ENCODE results near the gene TOR4A.

Gene TOR4A

DNA sequence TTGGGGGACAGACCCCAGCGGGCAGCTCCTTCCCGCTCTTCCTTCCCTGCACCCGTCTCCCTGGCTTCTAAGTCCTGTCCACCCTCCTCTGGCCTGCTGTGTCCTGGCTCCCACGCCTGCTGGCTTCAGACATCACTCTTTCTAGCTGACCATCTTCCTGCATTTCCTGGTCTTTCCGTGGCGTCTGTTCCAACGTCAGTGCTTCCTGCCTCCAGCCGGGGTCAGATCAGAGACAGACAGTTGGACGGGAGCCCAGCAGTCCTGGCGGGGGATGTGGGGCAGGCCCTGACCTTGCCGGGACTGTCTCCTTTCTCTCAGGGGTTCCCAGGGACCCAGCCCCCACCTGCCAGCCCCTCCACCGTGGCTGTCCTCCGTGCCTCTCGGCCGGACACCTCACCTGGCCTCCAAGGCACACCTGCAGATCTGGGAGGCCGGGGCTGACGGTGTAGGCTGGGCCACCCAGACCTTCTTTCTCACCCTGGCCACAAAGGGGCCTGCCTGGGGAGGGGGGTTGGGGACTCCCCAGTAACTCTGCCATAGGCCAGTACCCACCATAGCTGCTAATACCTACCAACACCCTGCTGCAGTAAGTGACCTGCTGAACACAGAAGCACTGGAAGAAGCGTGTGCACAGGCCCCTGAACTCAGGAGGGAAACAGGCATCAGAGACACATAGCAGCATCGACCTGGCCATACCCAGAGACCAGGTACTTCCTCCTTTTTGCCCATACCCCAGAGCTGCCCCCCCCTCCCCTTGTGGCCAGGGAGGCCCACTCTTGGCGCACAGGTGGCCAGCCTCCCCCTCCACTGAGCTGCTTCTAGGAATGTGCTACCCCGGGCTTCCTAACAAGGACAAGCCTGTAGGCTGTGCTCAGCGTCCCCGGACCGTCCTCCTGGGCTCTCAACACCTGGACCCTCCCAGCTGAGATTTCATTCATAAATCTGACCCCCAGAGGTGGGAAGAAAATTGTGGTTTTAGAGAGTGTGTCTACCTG lies 19.4 kb downstream of the TOR4A start:
- DNase-seq: no peak

DNA sequence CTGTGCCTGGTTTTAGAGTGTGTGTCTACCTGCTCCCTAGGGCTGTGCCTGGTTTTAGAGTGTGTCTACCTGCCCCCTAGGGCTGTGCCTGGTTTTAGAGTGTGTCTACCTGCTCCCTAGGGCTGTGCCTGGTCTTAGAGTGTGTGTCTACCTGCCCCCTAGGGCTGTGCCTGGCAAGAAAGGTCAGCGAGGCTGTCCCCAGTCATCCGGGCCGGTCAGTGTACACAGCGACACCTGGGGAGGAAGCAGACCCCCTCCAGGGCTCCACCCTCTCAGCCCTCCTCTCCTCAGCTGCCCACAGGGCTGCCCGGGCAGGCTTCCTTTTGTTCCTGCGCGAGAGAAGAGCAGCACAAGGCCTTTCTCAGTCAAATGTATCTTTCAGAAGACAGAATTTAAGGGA lies 20.4 kb downstream of the TOR4A start:
- no peak for DNase-seq

DNA sequence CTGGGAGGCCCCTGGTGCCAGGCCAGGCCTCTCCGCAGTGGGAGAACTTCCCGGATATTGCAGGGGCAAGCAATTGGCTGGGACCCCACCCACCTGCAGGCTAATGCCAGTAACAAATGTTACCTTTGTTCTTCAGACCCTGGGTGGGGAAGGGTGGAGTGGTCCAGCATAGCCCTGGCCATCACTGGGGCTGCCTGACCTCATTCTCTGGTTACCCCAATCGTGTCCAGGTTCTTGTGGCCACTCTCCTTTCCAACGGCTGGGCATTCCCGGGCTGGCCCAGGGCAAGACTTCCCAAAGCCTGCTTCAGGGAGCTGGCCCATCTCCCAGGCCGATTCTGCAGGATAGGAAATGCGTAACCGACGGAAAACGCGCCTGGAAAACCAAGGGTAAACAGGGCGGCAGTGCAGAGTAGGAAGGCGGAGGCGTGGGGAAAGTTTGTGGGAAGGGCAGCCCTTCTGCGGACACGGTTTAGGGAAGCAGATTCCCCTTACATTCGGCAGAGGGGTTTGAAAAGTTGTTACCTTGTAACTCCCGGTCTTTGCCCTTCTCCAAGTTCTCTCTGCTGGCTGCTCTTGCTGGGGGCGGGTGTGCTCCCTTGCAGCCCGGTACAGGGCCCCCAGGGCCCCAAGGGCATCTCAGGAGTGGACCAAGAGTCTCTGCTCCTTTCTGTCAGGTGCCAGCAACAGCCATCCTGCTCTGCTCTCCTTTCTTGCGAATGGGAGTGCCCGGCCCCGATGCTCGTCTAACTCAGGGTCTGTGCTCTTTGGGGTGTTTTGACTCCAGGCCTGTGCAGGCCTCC lies 21.1 kb downstream of the TOR4A start:
- DNase-seq: no peak

DNA sequence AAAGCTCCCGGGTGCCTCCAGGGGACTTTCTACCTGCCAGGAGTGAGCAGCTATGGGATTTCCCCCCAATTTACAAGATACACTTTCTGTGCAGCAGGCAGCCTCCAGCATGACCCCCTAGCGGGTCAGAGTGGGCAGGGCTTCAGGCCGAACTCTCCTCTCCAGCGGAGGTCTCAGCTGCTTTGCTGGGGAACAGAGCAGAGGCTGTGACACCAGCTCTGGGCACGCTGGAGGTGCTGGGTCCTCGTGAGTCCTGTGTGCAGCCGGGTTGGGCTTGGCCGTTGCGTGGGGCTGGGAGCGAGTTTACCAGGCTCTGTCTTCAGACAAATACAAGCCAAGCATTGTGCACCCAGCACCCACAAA lies 21.7 kb downstream of the TOR4A start:
- no peak for DNase-seq

DNA sequence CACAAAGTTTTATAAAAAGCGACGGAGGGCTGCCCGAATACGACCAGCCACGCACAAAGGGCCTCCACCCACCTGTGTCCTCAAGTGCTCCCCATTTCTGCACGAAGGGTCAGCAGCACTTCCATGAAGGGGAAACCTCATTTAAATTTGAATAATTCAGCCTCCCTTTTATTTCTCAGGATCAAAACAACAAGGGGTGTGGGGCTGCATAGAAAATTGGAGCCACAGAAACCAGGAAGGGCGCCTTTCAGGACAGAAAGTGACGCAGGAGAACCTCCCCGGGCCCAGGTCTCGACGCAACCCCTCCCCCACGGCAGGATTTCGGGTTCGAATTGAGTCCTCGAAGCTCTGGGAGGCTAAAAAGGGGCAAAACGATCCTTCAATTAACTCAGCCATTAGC lies 22.4 kb downstream of the TOR4A start:
- DNase-seq: no peak

DNA sequence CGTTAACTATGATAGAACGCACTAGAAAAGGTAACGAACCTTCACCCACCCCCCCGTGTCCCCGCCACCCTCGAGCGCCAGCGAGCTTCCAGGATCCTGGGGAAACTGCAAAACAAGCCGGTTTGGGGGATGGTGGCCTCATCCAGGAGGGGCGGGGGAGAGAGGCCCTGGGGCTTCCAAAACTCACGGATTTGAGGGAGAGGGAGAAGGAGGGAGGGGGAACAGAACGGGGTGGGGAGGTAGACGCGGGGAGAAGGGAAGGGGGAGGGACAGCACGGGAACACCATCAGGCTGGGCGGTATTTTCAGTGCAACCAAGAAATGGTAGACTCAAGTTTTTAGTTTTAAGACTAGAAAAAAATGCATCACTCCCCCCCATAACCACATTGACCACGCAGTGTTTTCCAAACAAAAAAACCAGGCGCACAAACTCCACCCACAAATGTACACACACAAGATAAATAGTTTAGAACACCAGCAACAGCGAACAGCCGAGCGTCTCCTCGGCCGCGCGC lies 23.1 kb downstream of the TOR4A start:
- DNase-seq: no peak

DNA sequence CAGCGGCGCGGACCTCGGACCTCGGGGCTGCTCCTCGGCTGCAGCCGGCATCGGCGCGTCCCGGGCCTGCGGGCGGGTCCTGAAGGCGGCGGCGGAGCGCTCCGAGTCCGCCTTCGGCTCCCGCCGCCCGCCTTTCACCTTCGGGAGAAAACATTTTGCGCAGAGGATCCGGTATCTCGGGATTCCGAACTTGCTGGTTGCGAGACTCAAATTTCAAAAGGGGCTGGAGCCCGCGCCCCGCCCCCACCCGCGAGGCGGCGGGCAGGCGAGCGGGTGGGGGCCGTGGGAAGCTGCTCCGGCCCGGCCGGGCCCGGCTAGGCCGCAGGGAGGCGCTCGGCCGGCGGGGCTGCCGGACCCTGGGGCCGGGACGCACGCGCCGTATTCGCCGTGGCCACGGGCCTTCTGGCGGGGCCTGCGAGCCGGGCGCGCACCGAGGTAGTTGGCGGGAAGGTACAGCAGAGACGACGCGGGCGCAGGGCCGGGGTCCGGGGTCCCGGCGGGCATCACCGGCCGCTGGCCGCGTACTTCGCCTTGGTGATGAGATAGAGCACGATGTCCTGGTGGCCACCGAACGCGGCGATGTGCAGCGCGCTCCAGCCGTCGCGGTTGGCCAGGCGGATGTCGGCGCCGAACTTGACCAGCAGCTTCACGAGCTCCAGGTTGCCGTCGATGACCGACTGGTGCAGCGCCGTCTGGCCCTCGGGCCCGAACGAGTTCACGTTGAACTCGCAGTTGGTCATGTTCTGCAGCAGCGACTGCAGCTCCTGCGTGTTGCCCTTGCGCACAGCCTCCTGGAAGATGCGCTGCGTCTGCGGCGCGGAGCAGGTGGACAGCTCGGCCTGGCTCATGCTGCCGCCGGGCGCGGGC lies 23.8 kb downstream of the TOR4A start:
- DNase-seq: peak in 1 of 2 experiments; percentile 67

DNA sequence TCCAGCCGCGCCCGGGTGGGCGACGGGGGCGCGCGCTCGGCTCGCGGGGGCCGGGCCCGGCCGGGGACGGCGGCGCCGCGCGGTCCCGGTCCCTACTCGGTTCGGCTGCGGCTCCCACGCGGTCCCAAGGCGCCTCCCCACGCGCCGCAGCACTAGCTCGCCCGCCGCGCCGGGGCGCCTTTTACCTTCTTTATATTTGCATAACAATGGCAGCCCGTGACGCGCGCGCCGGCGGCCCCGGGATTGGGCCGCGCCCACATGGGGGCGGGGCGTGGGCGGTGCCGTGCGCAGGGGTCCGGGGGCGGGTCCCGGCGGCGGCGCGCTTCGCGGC lies 24.6 kb downstream of the TOR4A start, which contains the start of gene NRARP:
Gene NRARP (minus strand): TSS at position 154 of the 331 bp plus-strand sequence. CDS start 343 bp downstream, outside the sequence.
- DNase-seq: peak; percentile 94

DNA sequence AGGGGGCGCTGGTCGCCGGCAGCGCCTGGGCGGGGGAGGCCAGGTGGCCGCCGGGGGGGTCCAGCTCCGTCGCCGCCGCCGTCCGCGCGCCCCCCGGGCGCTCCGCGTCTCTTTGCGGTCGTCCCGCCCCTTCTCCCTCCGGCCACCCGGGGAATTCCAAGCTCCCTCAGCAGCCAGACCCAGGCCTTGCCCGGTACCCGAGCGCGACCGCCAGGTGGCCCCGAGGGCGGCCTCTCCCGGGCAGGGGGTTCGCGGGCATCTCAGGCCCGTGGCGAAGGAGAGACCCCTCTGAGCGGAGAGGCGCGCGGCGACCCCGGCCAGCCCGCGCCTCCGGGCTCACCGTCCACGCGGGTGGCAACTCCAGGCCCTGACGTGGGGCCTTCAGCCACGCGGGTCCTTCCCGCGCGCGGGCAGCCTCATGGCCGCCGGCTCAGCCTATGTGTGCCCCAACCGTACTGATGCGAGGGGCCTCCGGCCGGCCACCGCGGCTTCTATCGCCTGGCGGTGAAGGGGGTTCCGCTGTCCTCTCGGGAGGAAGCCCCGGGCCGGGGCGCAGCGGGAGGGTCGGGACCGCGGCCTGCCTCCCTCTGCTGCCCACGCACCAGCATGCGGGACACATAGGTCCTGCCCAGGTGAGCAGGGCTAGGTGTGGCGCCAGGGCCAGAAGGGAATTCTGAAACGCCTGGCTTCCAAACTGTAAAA lies 25.1 kb downstream of the TOR4A start:
- peak in 1 of 2 experiments; percentile 52 for DNase-seq

DNA sequence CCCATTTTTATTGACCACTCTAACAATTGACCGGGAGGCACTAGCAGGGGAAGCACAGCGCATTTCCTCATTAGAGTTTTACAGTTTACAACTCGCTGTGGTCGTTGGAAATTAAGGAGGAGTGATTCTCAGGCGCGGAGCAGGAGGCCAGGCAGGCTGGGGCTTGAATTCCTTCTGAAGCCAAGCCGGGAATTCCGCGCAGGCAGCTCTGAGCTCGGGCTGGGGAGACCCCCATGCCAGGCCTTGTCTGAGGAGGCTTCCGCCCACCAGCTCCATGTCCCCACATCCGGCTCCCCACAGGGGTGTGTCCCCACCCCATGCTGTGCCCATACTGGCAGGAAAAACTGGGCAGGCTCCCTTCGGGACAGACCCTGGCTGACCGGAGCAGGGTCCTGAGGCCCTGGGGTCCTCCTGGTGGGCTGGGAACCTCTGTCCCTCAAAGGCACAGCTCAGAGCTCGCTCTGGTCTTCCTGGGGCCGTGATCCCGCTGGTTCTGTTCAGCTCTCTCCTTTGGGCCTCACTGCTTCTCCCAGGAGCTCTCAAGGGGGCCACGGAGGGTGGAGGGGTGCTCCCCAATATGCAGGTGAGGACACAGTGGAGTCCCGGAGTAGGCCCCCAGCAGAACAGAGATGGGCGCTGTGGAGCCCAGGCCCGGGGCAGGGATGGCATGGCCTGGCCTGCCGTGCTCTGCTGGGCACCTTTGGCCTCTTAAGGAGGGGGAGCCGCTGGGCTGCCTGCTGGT lies 25.8 kb downstream of the TOR4A start:
- no peak for DNase-seq

DNA sequence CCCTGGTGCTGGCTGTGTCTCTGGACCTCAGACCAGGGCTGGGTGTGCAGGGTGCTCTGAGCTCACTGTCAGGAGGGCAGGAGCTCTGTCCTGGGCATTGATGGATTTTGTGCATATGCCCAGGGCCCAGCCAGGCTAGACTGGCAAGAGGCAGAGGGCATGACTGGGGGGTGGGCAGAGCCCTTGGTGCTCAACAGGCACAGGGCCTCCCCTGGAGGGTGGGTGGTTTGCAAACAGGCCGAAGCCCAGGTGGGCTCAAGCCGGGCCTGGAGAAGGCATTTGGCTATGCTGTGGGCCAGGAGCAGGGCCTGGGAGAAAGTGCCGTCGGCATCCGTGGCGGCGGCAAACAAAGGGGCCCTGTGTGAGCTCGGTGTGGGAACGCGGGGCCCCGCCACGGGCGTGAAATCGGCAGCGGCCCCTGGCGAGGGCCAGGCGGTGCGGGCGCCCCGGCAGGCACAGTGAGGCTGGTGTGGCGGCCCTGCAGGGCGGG lies 26.4 kb downstream of the TOR4A start:
- no peak for DNase-seq

DNA sequence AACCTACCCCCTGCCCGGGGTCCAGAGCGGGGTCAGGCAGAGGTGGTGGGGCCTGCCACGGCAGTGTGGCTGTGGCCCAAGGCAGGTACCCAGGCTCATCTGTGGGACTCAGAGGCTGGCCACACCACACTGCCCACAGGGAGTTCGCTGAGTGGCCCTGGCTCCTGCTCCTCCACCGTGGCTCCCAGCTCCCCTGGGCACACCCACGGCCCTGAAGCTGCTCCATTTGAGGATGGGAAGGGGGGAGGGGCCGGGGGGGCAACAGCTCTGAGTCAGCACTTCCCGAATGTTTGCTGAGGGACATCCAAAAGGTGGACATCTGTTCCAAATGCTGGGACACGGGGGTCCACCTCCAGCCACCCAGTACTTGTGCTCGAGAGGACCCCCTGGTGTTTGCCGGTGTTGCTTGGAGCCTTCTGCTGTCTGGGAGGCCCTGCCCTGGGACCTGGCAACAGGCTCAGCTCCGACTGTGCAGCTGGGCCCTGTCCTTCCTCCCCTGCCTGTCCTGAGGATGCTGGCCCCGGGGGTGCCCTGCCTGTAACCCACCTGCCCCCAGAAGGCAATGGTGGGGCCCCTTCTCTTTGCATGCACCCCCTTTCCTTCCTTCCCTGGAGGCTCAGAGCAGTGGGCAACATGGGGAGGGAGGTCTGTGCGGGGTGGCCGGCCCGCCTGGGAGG lies 27.0 kb downstream of the TOR4A start:
- DNase-seq: no peak

DNA sequence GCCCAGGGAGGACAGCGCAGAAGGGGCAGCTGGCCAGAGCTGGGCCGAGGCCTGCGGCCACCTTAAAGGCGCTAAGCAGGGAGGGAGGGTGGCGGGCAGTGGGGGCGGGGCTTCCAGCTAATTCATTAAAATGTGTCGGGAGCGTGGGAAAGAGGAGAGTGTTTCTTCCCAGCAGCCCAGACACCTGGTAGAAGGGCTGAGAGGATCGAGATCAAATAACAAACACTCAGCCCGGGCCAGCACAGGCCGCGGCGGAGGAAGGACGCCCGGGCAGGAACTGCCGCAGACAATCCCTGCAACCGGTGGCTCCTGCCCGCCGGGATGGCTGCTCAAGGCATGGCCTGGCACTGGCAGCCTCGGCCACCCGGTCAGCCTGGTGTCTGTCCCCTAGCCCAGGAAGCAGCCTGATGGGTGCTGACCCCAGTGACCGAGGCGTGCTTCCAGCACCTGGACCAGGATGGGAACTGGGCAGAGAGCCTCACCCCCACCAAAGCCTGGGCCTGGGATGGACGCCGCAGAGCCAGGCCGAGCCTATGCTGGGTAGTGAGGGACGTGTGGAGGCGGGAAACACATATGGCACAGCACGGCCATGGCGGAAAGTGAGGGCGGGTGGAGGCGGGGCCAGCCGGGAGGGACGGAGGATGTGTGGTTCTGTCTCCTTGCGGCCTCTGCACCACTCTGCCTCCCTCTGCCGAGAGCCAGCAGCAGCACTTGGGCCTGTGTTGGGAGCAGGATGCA lies 27.7 kb downstream of the TOR4A start:
- peak; percentile 78 to 84 for DNase-seq

DNA sequence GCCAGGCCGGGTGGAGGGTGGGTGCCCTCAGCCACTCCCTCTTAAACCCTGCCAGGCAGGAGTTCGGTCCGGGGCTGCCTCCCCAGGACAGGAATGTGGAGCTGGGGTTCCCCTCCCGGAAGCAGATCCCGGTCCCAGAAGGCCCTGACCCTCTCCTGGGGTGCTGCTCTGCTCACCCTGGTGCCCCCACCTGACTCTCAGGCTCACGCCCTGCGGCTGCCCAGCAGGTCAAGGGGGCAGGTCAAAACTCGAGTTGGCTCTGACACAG lies 28.2 kb downstream of the TOR4A start:
- DNase-seq: no peak

DNA sequence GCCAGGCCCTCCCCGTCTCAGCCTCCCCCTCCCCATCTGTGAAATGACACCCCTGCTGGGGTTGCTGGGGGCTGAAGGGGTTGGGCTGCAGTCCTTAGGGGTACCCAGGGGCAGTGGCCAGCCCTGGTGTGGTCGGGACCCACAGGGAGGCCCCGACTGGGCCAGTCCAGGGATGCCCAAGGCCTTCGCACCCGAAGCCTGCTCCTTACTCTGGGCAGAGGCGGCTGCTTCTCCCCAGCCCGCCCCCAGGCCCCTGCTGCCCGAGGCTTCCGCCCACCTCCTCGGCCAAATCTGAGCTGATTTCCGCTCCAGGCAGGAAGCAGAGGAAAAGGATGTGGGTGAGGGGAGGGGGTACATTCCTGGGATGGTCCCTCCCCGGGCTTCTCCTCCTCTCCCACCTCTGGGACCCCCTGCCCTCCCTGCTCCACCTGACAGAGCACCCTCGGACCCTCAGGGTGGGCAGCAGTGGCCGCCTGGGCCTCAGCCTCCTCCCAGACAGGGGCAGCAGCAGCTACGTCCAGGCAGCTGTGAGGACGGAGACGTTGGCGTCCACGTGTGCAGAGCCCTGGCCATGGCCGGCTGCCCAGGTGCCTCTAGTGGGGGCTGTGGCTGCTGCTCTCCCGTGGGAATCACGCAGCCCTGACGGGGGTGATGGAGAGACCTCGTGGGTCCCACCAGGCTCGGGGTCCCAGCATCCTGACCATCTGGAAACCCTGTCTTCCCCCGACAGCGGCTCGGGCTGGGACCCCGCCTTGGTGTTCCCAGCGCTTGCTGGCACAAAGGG lies 28.7 kb downstream of the TOR4A start:
- no peak for DNase-seq

DNA sequence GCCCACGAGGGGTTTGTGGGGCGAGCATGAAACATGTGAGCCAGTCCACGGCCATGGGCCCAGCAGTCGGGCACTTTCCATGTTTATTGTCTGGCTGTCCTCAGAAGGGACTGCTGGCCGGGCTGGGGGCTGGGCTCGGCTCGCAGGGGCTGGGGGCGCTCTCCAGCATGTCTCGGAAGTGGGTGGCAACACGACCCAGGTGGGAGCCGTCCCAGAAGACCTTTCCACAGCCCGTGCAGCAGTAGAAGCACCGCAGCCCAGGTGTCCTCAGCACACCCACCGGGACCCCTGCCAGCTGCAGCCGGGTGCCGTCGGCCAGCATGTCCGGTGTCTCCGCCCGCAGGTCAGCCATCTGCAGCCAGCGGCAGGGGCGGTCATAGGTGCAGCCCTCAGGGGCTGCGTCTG lies 29.3 kb downstream of the TOR4A start:
- DNase-seq: no peak

DNA sequence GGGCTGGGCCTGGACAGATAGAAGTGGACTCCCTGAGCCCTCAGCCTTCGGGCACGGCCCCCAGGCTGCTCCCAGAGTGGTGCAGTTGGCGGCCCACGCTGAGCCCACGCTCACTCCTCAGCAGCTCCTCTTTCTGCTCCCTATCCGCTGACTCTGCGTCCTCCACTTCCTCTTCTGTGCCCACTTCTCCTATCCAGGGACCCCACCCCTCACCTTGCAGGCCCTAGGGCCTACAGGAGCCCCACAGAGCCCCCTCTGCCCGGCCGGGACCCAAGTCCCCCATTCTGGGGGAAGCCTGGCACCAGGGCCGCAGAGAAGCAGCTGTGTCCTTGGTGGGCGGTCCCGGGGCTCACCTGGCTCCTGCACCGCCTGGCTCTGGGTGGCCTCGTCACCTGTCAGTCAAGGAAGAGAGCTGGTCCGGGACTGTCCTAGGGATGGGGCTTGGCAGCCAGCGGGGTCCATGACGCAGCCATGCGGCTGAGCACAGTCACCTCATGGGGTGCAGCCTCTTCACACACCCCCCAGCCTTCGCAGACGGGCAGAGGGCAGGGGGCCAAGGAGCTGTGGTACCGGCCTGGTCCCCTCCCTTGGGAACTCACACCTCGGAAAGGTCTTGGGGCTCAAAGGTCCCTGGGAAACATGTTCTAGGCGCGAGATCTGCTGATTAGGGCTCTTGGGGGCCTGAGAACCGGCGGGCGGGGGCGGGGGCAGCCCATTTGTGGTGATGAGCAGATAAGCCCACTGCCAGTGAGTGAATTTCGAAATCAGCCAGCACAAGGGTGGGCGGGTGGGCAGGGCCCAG lies 29.9 kb downstream of the TOR4A start:
- no peak for DNase-seq

DNA sequence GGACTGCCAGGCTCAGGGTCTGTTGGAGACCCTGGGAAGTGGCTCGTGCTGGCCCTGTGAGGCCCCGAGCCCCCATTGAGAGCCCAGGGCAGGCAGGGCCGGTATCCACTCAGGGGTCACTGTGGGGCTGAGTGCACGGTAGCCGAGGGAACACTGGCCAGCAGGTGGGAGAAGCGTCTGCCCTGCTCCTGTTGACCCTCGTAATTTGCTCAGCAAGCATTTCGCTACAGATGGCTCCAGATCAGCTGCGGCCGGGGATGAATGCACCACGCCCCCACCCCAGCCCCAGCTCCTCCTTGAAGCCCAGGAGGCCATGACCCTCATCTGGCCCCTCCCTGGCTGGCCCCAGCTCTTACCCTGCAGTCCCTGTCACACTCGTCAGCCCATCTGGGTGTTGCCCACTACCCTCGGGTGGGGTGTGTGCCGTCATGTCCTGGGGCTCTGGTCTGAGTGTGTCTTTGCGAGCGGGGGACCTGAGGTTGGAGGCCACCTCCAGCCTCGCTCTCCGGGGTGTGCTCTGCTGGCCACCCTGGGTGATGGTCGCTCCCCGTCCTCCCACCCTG lies 30.6 kb downstream of the TOR4A start:
- no peak for DNase-seq

Measured in activated T-cell treated with anti-CD3 and anti-CD28 coated beads, Interleukin-2, amount 50 U/mL, for 48 hours (primary cell).